H1 (cell line): Measurements from ENCODE around the gene ACADVL. TPM values are rescaled to one million over a fixed set of nuclear protein-coding genes. Genes with fewer than 3 reads are reported as not detected.
A peak's percentile ranks its signal among the peaks of the same experiment; 100 is the strongest.

Experiments
- ATF2 ChIP-seq: IDR thresholded peaks from 2 replicates; pipeline ENCODE4 v1.6.1; 2012; ENCODE audit warnings: low read length, inconsistent platforms
- BCL11A ChIP-seq, 2 experiments: IDR thresholded peaks; one replicate each; pipeline ENCODE4 v1.6.1; 2011; ENCODE audit warnings: low read depth in 2 of 2, low read length in 2 of 2, mild to moderate bottlenecking in 2 of 2
- CBX8 ChIP-seq: fragments of 300-800, 300-1000 bp; sonication (generic); IDR thresholded peaks from 2 replicates; pipeline ENCODE4 v1.7.1; 2016; ENCODE audit warnings: low read depth, low read length, borderline replicate concordance
- CREB1 ChIP-seq: IDR thresholded peaks from 2 replicates; pipeline ENCODE4 v1.6.1; 2012; ENCODE audit warnings: inconsistent platforms
- EP300 ChIP-seq, 2 experiments: IDR thresholded peaks; 1 replicate in 1 of 2; 2 replicates in 1 of 2; pipeline ENCODE4 v1.6.1; 2011 to 2012; ENCODE audit warnings: low read depth in 2 of 2, low read length in 2 of 2, mild to moderate bottlenecking in 2 of 2, borderline replicate concordance in 1 of 2, inconsistent platforms in 1 of 2, moderate library complexity in 1 of 2
- GABPA ChIP-seq: IDR thresholded peaks from 2 replicates; pipeline ENCODE4 v1.6.1; 2011; ENCODE audit warnings: mild to moderate bottlenecking, low read length, moderate library complexity, borderline replicate concordance; ENCODE audit not compliant: insufficient read depth
- GTF2F1 ChIP-seq: IDR thresholded peaks from 2 replicates; pipeline ENCODE4 v1.6.1; 2012; ENCODE audit warnings: low read depth, low read length, improper control_type of control experiment, borderline replicate concordance
- HDAC2 ChIP-seq, 2 experiments: fragments of 300-600 bp in 1 of 2; sonication (generic) in 1 of 2; IDR thresholded peaks; 2 replicates each; pipeline ENCODE4 v1.6.1; 2011 to 2012; ENCODE audit warnings: low read depth in 2 of 2, low read length in 2 of 2, mild to moderate bottlenecking in 2 of 2, moderate library complexity in 2 of 2, borderline replicate concordance in 1 of 2, inconsistent platforms in 1 of 2
- JUND ChIP-seq: IDR thresholded peaks from 2 replicates; pipeline ENCODE4 v1.6.1; 2011; ENCODE audit warnings: mild to moderate bottlenecking, improper control_type of control experiment, low read length
- NRF1 ChIP-seq: IDR thresholded peaks from 2 replicates; pipeline ENCODE4 v1.6.1; 2011; ENCODE audit warnings: mild to moderate bottlenecking, low read depth, low read length, improper control_type of control experiment
- RAD21 ChIP-seq, 2 experiments: IDR thresholded peaks in 1 of 2; conservative IDR thresholded peaks in 1 of 2; 2 replicates each; pipeline ENCODE4 v1.6.1; 2011; ENCODE audit warnings: low read depth in 2 of 2, low read length in 2 of 2, improper control_type of control experiment in 1 of 2, inconsistent platforms in 1 of 2, mild to moderate bottlenecking in 1 of 2, moderate library complexity in 1 of 2
- RBBP5 ChIP-seq: IDR thresholded peaks from 2 replicates; pipeline ENCODE4 v1.7.1; 2012; ENCODE audit warnings: low read depth, mild to moderate bottlenecking, inconsistent platforms, low read length, moderate library complexity, borderline replicate concordance
- SP1 ChIP-seq: IDR thresholded peaks from 2 replicates; pipeline ENCODE4 v1.6.1; 2011; ENCODE audit warnings: low read depth, low read length
- SP4 ChIP-seq: IDR thresholded peaks from 2 replicates; pipeline ENCODE4 v1.6.1; 2012; ENCODE audit warnings: low read length, inconsistent platforms
- SRF ChIP-seq: IDR thresholded peaks from 2 replicates; pipeline ENCODE4 v1.6.1; 2011; ENCODE audit warnings: mild to moderate bottlenecking, low read depth, low read length, moderate library complexity
- SUZ12 ChIP-seq: fragments of 200-600 bp; sonication (generic); IDR thresholded peaks from 2 replicates; pipeline ENCODE4 v1.6.1; 2012; ENCODE audit warnings: mild to moderate bottlenecking, inconsistent platforms, low read length, moderate library complexity, mixed read lengths
- TBP ChIP-seq: IDR thresholded peaks from 2 replicates; pipeline ENCODE4 v1.6.1; 2011; ENCODE audit warnings: low read depth, low read length, improper control_type of control experiment
- YY1 ChIP-seq: IDR thresholded peaks from 2 replicates; pipeline ENCODE4 v1.6.1; 2011; ENCODE audit warnings: low read depth, mild to moderate bottlenecking, low read length
- polyA plus RNA-seq, 7 experiments: library from polyadenylated mRNA; depleted of rRNA in 3 of 7; stranded (reverse) in 5 of 7; unstranded in 2 of 7; fragments of >200 nt in 5 of 7; fragments of 200-250 nt in 2 of 7; gene quantifications; 1 replicate in 5 of 7; 2 replicates in 1 of 7; 4 replicates in 1 of 7; pipeline versions ENCODE4 v1.2.1 to v1.2.3, GENCODE V29; 2011 to 2013; ENCODE audit warnings: missing spikeins in 2 of 7, mixed read lengths in 2 of 7
- total RNA-seq: library from RNA; stranded (reverse); fragmentation: NEBNext Ultra II Directional; extraction: Animal tissue kit (Norgen Biotek cat#: 25700); gene quantifications from 2 replicates; pipeline ENCODE4 v1.2.1, GENCODE V29; 2021

ACADVL gene
- total and polyA plus RNA-seq, 2 of the 8 experiments (the other 6 are each of a cell fraction or from before 2014, with no cell fraction given): 181 to 231 TPM

GRCh38 chr17:7262192-7262934 is 42.6 kb downstream of the ACADVL start, which contains the start of gene CLDN7 (continued):
- TF ChIP-seq TBP: peak; percentile 97
- TF ChIP-seq RBBP5: no peak; the same call in 1 of the 2 replicates
- no peak for TF ChIP-seq SRF
- no peak; the same call in 1 of the 2 replicates for TF ChIP-seq SP4
- peak; percentile 83 for TF ChIP-seq GABPA
- TF ChIP-seq RAD21 (IDR thresholded peaks at IDR 0.05 in 1 of 2, conservative IDR thresholded peaks at IDR 0.05 in 1 of 2; ENCODE audit: low read depth in 2 of 2, low read length in 2 of 2): no peak; a peak in 1 of 4 replicates
- peak; percentile 93 for TF ChIP-seq GTF2F1
- no peak for TF ChIP-seq SUZ12
- TF ChIP-seq BCL11A (IDR thresholded peaks at IDR 0.05; ENCODE audit: low read depth in 2 of 2, low read length in 2 of 2): no peak
- peak; percentile 88 for TF ChIP-seq SP1
- TF ChIP-seq NRF1: peak; percentile 30; the same call in 1 of the 2 replicates
- TF ChIP-seq CBX8: no peak
- 0 out of 2 replicates have a peak, but pooled peaks have one; percentile 69 for TF ChIP-seq ATF2
- peak in 1 of 2 experiments; percentile 53; a peak in 1 of 4 replicates for TF ChIP-seq HDAC2 (IDR thresholded peaks at IDR 0.05; ENCODE audit: borderline replicate concordance in 1 of 2, low read depth in 2 of 2, low read length in 2 of 2)
- TF ChIP-seq EP300 (IDR thresholded peaks at IDR 0.05; ENCODE audit: borderline replicate concordance in 1 of 2, low read depth in 2 of 2, low read length in 2 of 2): 0 out of 3 replicates have a peak, but pooled peaks of 1 of the 2 experiments have one; percentile 42
- peak; percentile 89 for TF ChIP-seq CREB1
- TF ChIP-seq YY1: 0 out of 2 replicates have a peak, but pooled peaks have one; percentile 9
- TF ChIP-seq JUND: peak; percentile 47; the same call in 1 of the 2 replicates
